Ishikawa (cell line): Measurements from ENCODE around the gene SAG.

ENCODE experiments used
- CEBPB ChIP-seq: IDR thresholded peaks from 2 replicates; pipeline ENCODE4 v1.6.1; 2012
- CREB1 ChIP-seq: IDR thresholded peaks from 2 replicates; pipeline ENCODE4 v1.6.1; 2012; ENCODE audit warnings: low read depth
- EGR1 ChIP-seq: IDR thresholded peaks from 2 replicates; pipeline ENCODE4 v1.6.1; 2012
- EP300 ChIP-seq: IDR thresholded peaks from 2 replicates; pipeline ENCODE4 v1.6.1; 2012; ENCODE audit warnings: borderline replicate concordance
- FOXM1 ChIP-seq: IDR thresholded peaks from 2 replicates; pipeline ENCODE4 v1.6.1; 2012; ENCODE audit warnings: low read depth, borderline replicate concordance
- MAX ChIP-seq: IDR thresholded peaks from 2 replicates; pipeline ENCODE4 v1.6.1; 2012
- NFIC ChIP-seq: IDR thresholded peaks from 2 replicates; pipeline ENCODE4 v1.6.1; 2012
- RAD21 ChIP-seq: IDR thresholded peaks from 2 replicates; pipeline ENCODE4 v1.6.1; 2012; ENCODE audit warnings: low read depth
- REST ChIP-seq: IDR thresholded peaks from 2 replicates; pipeline ENCODE4 v1.6.1; 2012; ENCODE audit warnings: low read depth, mild to moderate bottlenecking
- TAF1 ChIP-seq: IDR thresholded peaks from 2 replicates; pipeline ENCODE4 v1.6.1; 2012; ENCODE audit warnings: low read depth, mild to moderate bottlenecking
- TCF12 ChIP-seq: IDR thresholded peaks from 2 replicates; pipeline ENCODE4 v1.6.1; 2012; ENCODE audit warnings: low read depth
- TEAD4 ChIP-seq: IDR thresholded peaks from 2 replicates; pipeline ENCODE4 v1.6.1; 2012
- USF1 ChIP-seq: IDR thresholded peaks from 2 replicates; pipeline ENCODE4 v1.6.1; 2012
- YY1 ChIP-seq: IDR thresholded peaks from 2 replicates; pipeline ENCODE4 v1.6.1; 2012; ENCODE audit warnings: low read depth
- ZBTB7A ChIP-seq: IDR thresholded peaks from 2 replicates; pipeline ENCODE4 v1.6.1; 2012; ENCODE audit warnings: low read depth

The SAG gene

GRCh38 chr2:233289648-233290047, 18.0 kb upstream of the SAG start:
- TF ChIP-seq MAX (no peak), TCF12 (no peak), CEBPB (no peak), USF1 (no peak), YY1 (no peak), RAD21 (no peak), NFIC (no peak), EGR1 (no peak), TEAD4 (no peak), REST (no peak), FOXM1 (no peak), EP300 (no peak), ZBTB7A (no peak), CREB1 (no peak), TAF1 (no peak)

- TF ChIP-seq TEAD4 (no peak), FOXM1 (no peak), ZBTB7A (no peak), CEBPB (no peak), REST (no peak), CREB1 (no peak)
Observed at GRCh38 chr2:233290051-233290845, 17.4 kb upstream of the SAG start.

GRCh38 chr2:233295891-233296290, 11.7 kb upstream of the SAG start:
- TF ChIP-seq REST (no peak), RAD21 (no peak), YY1 (no peak), TAF1 (no peak), EGR1 (no peak), USF1 (no peak), ZBTB7A (no peak), CEBPB (no peak), EP300 (no peak), MAX (no peak), CREB1 (no peak), FOXM1 (no peak), NFIC (no peak), TCF12 (no peak), TEAD4 (no peak)

- TF ChIP-seq TAF1 = no peak
- no peak for TF ChIP-seq RAD21
- no peak for TF ChIP-seq CEBPB
- TF ChIP-seq NFIC = no peak
Observed at GRCh38 chr2:233297076-233297475, 10.5 kb upstream of the SAG start.
